OCI-LY3 (cell line): ENCODE measurements around the gene GPR52.

ENCODE experiments used
- EZH2phosphoT487 ChIP-seq: fragments of 200-600 bp; shearing (Covaris generic); IDR thresholded peaks from 2 replicates; pipeline ENCODE4 v1.6.1; 2018; ENCODE audit warnings: antibody characterized with exemption, mixed run types, low read depth
- TF ChIP-seq, protein P1 (sequence below): fragments of 200-600, 300-600 bp; sonication (generic); IDR thresholded peaks from 2 replicates; pipeline ENCODE4 v1.5.1; 2014; ENCODE audit warnings: antibody characterized with exemption, low read length, low read depth

DNA sequence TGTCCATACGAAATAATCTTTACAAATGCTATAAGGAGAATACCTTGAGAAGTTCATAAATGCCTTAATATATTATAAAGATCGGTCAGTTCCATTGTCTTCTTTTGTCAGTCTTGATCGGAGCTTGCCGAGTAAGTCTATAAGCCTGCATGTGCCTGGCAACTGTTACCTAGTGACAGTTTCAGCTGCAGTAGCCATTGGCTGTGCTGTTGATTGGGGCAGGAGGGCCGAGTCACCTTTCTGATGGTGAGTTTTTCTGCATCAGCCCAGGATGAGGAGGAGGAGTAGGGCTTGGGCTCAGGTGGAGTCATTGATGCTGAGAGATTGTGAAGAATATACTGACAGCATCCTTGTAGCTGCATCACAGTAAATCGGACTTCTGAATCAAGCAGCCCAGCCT, 1.9 kb upstream of the GPR52 start:
- TF ChIP-seq, protein P1, sequence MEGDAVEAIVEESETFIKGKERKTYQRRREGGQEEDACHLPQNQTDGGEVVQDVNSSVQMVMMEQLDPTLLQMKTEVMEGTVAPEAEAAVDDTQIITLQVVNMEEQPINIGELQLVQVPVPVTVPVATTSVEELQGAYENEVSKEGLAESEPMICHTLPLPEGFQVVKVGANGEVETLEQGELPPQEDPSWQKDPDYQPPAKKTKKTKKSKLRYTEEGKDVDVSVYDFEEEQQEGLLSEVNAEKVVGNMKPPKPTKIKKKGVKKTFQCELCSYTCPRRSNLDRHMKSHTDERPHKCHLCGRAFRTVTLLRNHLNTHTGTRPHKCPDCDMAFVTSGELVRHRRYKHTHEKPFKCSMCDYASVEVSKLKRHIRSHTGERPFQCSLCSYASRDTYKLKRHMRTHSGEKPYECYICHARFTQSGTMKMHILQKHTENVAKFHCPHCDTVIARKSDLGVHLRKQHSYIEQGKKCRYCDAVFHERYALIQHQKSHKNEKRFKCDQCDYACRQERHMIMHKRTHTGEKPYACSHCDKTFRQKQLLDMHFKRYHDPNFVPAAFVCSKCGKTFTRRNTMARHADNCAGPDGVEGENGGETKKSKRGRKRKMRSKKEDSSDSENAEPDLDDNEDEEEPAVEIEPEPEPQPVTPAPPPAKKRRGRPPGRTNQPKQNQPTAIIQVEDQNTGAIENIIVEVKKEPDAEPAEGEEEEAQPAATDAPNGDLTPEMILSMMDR = no peak
- no peak for TF ChIP-seq EZH2phosphoT487
